ENCODE data around the gene GJA10. TPM values are rescaled to one million over a fixed set of nuclear protein-coding genes. Genes with fewer than 3 reads are reported as not detected.

Gene GJA10
- total and polyA plus RNA-seq, 11 donors, result not detected

DNA sequence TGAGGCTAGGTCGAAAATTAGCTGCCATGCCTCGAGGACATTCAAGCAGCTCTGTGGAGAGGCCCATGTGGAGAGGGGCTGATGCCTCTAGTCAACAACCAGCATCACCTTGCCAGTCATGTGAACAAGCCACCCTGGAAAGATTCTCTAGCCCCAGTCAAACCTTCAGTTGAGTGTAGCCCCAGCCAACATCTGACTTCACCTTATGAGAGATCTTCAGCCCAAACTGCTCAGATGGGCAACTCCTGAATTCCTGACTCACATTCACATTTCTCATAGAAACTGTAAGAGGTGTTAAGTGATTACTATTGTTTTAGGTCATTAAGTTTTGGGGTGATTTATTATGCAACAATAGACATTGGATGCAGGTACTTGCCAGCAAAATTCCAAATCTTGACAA lies 44.9 kb downstream of the GJA10 start:
- intact Hi-C loops (cut with DNase I), result no loop called here
- Histone ChIP-seq H3K4me1 (peaks cover 0 to 8% (median 0%) of the 10 kb centered on the region in 12 donors), H3K27ac (no peak overlapping the region), H3K36me3 (peaks cover 0 to 11% (median 0%) of the 10 kb centered on the region in 9 donors), H3K9me3 (no peaks in the 10 kb centered on the region), H3K4me3 (no peak overlapping the region), H3K27me3 (no peaks in the 10 kb centered on the region)
- 84 to 96% (median 93%) methylated on average over 2 of the region's 2 CpGs for WGBS, 4 donors
- ATAC-seq, result no peak
- TF ChIP-seq, protein P1, sequence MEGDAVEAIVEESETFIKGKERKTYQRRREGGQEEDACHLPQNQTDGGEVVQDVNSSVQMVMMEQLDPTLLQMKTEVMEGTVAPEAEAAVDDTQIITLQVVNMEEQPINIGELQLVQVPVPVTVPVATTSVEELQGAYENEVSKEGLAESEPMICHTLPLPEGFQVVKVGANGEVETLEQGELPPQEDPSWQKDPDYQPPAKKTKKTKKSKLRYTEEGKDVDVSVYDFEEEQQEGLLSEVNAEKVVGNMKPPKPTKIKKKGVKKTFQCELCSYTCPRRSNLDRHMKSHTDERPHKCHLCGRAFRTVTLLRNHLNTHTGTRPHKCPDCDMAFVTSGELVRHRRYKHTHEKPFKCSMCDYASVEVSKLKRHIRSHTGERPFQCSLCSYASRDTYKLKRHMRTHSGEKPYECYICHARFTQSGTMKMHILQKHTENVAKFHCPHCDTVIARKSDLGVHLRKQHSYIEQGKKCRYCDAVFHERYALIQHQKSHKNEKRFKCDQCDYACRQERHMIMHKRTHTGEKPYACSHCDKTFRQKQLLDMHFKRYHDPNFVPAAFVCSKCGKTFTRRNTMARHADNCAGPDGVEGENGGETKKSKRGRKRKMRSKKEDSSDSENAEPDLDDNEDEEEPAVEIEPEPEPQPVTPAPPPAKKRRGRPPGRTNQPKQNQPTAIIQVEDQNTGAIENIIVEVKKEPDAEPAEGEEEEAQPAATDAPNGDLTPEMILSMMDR (IDR thresholded peaks at IDR 0.05), result no peak
- no peak for TF ChIP-seq POLR2A (IDR thresholded peaks at IDR 0.05)
- no peak for DNase-seq

DNA sequence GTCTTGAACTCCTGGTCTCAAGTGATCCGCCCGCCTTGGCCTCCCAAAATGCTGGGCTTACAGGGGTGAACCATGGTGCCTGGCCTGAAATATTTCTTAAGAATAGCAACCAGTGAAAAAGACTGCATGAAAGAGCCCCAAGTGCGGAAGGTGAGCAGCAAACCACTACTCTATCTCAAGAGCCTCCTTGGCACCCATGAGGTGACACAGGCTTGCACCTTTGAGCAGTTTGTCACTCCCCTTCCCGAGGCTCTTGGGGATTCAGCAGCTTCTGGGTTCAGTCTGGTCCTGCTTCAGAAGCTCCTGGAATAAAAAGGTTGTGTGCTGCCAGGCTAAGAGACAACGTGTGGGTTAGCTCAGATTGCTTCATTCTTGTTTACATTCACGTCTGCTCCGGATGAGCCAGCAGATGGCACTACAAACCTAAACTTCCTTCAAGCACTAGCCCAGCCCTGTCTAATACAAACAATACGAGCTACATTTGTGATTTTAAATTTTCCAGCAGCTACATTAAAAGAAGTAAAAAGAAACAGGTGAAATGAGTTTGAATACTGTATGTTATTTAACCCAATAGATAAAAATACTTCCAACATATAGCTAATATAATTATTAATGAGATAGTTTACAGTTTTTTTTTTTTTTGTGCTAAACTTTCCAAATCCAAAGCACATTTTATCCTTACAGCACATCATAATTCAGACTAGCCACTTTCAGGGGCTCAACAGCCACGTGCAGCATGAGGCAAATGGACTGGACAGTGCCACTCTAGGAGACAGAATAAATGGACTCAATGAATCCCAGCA lies 46.2 kb downstream of the GJA10 start:
- DNase-seq (peak in 4 of 5 donors; percentile 56 to 60 (median 59)), ATAC-seq (peak; percentile 83 to 92 (median 90))
- Histone ChIP-seq H3K27ac (no peak overlapping the region), H3K27me3 (no peaks in the 10 kb centered on the region), H3K4me3 (no peak overlapping the region), H3K9me3 (peaks cover 0 to 4% (median 0%) of the 10 kb centered on the region in 12 donors), H3K36me3 (peaks cover 0 to 11% (median 0%) of the 10 kb centered on the region in 9 donors), H3K4me1 (peaks cover 0 to 8% (median 0%) of the 10 kb centered on the region in 12 donors)
- 34 to 38% (median 35%) methylated on average over 9 of the region's 9 CpGs for WGBS, 4 donors
- no peak for TF ChIP-seq POLR2A (IDR thresholded peaks at IDR 0.05)
- TF ChIP-seq, protein P1 (IDR thresholded peaks at IDR 0.05), result peak; percentile 46 to 81 (median 70)
- intact Hi-C loops (cut with DNase I), result loop anchor here in 9 of 10 donors (1.0 to 10.0 kb wide), 6 partner anchors 354 to 539 kb away; partner anchors contain the start of gene BACH2 (in 1 of the 9)

DNA sequence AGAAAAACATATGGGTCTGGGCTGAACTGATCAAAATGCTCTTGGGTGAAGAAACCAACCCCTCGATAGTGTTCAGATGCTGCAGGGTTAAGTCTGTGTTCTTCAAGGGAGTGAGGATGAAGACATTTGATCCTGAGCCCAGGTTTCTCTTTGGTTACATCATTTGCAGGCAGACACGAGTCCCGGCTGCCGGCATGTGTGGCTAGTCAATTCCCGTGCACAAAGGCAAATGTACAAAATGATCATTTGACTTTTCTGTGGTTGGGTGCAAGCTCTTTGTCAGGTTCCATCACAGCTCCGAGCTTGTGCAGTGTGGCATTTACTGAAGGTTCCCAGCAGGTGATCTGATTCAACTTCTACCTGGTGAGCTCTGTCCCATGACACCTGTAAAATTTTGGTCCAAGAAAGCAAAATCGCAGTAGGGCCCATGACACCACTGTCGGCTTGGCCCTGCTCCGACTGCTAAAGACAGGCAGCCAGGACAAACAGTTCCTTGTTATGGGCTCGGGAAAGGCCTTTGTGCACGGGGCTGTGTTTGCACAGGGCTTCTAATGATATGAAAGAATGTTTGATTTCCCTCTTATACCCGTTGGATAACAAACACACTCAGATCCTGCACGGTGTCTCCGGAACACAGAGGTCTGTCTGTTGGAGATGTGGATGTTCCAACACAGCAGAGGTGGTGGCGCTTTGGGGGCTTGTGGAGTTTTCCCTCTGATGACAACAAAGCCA lies 46.9 kb downstream of the GJA10 start:
- peak; percentile 30 to 61 (median 36) for ATAC-seq
- no peak for DNase-seq
- H3K27ac ChIP-seq, result no peak overlapping the region

More for the DNA sequence above, 46.9 kb downstream of the GJA10 start:
- intact Hi-C loops (cut with DNase I), result loop anchor here in 7 of 10 donors (2.0 to 10.0 kb wide), 4 partner anchors 354 to 538 kb away; partner anchors contain the start of gene BACH2 (in 1 of the 7)
- Histone ChIP-seq H3K4me1 (peaks cover 0 to 8% (median 0%) of the 10 kb centered on the region in 12 donors), H3K9me3 (peaks cover 0 to 4% (median 0%) of the 10 kb centered on the region in 12 donors), H3K36me3 (peaks cover 0 to 10% (median 0%) of the 10 kb centered on the region in 9 donors), H3K27me3 (no peaks in the 10 kb centered on the region), H3K4me3 (no peak overlapping the region)
- WGBS, 4 donors, result 68 to 83% (median 74%) methylated on average over 15 of the region's 15 CpGs
- TF ChIP-seq, protein P1 (IDR thresholded peaks at IDR 0.05), result no peak
- no peak for TF ChIP-seq POLR2A (IDR thresholded peaks at IDR 0.05)

Data from heart left ventricle (tissue), 16 donors.